Lung (tissue), 12 donors: ENCODE data around the gene MT2A. TPM values are rescaled to one million over a fixed set of nuclear protein-coding genes. Genes with fewer than 3 reads are reported as not detected.

Experiments used
- ATAC-seq: fragments of 200-7000 bp; cut with Tn5 transposase; one replicate; pipeline ENCODE4 v1.9.1; 2020; ENCODE audit warnings: moderate number of reproducible peaks; ENCODE audit not compliant: insufficient read depth, low FRiP score
- DNase-seq, 3 donors: peaks; one replicate each; pipeline ENCODE4 v3.0.0-alpha.2; 2013 to 2017
- H3K27ac ChIP-seq, 2 donors: one replicate each; pipeline ENCODE4 v1.5.1; 2013; ENCODE audit warnings: mild to moderate bottlenecking in 2 of 2, moderate library complexity in 2 of 2, control low read depth in 1 of 2, inconsistent platforms in 1 of 2, low read depth in 1 of 2, low read length in 1 of 2
- H3K27me3 ChIP-seq, 3 donors: one replicate each; pipeline ENCODE4 v1.5.1; 2013; ENCODE audit warnings: low read length in 2 of 3; ENCODE audit not compliant: control insufficient read depth in 3 of 3, insufficient read depth in 3 of 3
- H3K36me3 ChIP-seq, 4 donors: one replicate each; pipeline ENCODE4 v1.5.1; 2013; ENCODE audit warnings: low read length in 4 of 4, mild to moderate bottlenecking in 1 of 4, moderate library complexity in 1 of 4; ENCODE audit not compliant: control insufficient read depth in 4 of 4, insufficient read depth in 4 of 4
- H3K4me1 ChIP-seq, 5 donors: one replicate each; pipeline ENCODE4 v1.5.1; 2013; ENCODE audit warnings: low read length in 5 of 5, mild to moderate bottlenecking in 2 of 5, moderate library complexity in 1 of 5; ENCODE audit not compliant: control insufficient read depth in 5 of 5, insufficient read depth in 5 of 5
- H3K4me3 ChIP-seq: one replicate; pipeline ENCODE4 v1.5.1; 2013; ENCODE audit warnings: mild to moderate bottlenecking, control low read depth, moderate library complexity
- H3K9ac ChIP-seq, 2 donors: one replicate each; pipeline ENCODE4 v1.5.1; 2013; ENCODE audit warnings: low read length in 2 of 2, control low read depth in 1 of 2; ENCODE audit not compliant: insufficient read depth in 1 of 2
- H3K9me3 ChIP-seq, 4 donors: one replicate each; pipeline ENCODE4 v1.5.1; 2013; ENCODE audit warnings: low read length in 3 of 4, mild to moderate bottlenecking in 1 of 4, moderate library complexity in 1 of 4; ENCODE audit not compliant: control insufficient read depth in 4 of 4, insufficient read depth in 3 of 4
- WGBS, 2 donors: extraction: QIAGEN DNeasy Blood & Tissue Kit; methylation state at CpG; one replicate each; pipeline ENCODE4 v1.1.7; 2013; 5-methylcytosine and 5-hydroxymethylcytosine counted together
- polyA plus RNA-seq, 2 donors: library from polyadenylated mRNA; stranded (reverse); fragments of 200-250 nt; gene quantifications; one replicate each; pipeline ENCODE4 v1.2.1, GENCODE V29; 2013
- total RNA-seq, 2 donors: library from RNA; depleted of rRNA in 1 of 2; stranded (reverse); fragments of >200 nt in 1 of 2; gene quantifications; one replicate each; pipeline ENCODE4 v1.2.1, GENCODE V29; 2014 to 2021
- TF ChIP-seq, protein P1 (sequence below): IDR thresholded peaks from 2 replicates; pipeline ENCODE4 v1.5.1; 2012; ENCODE audit warnings: mild to moderate bottlenecking; ENCODE audit errors: control extremely low read depth, extremely low read depth
- donor health status: control.
- donor health status: control.
- donor health status: Bipolar disorder and iron deficiency.
- donor health status: healthy.
- donor health status: DM: yes; HTN: yes; CAD: no.

MT2A gene
- total and polyA plus RNA-seq, 4 donors: 17.6 to 1,104 (median 712) TPM

GRCh38 chr16:56631197-56631596 is 22.8 kb downstream of the MT2A start:
- WGBS, 2 donors: 84 to 90% methylated on average over 10 of the region's 10 CpGs
- no peak overlapping the region for H3K27ac ChIP-seq
- H3K9ac ChIP-seq: no peak overlapping the region
- DNase-seq: no peak
- H3K36me3 ChIP-seq: no peaks in the 10 kb centered on the region
- H3K4me3 ChIP-seq: no peak overlapping the region
- peaks cover 0 to 18% (median 0%) of the 10 kb centered on the region in 5 donors for H3K4me1 ChIP-seq
- TF ChIP-seq, protein P1, sequence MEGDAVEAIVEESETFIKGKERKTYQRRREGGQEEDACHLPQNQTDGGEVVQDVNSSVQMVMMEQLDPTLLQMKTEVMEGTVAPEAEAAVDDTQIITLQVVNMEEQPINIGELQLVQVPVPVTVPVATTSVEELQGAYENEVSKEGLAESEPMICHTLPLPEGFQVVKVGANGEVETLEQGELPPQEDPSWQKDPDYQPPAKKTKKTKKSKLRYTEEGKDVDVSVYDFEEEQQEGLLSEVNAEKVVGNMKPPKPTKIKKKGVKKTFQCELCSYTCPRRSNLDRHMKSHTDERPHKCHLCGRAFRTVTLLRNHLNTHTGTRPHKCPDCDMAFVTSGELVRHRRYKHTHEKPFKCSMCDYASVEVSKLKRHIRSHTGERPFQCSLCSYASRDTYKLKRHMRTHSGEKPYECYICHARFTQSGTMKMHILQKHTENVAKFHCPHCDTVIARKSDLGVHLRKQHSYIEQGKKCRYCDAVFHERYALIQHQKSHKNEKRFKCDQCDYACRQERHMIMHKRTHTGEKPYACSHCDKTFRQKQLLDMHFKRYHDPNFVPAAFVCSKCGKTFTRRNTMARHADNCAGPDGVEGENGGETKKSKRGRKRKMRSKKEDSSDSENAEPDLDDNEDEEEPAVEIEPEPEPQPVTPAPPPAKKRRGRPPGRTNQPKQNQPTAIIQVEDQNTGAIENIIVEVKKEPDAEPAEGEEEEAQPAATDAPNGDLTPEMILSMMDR: no peak
- ATAC-seq: no peak
- H3K9me3 ChIP-seq: peaks cover 0 to 10% (median 0%) of the 10 kb centered on the region in 4 donors
- peaks cover 0 to 60% (median 52%) of the 10 kb centered on the region in 3 donors for H3K27me3 ChIP-seq

GRCh38 chr16:56631832-56632155 is 23.4 kb downstream of the MT2A start:
- H3K4me3 ChIP-seq: no peak overlapping the region
- H3K36me3 ChIP-seq: no peaks in the 10 kb centered on the region
- peaks cover 0 to 66% (median 56%) of the 10 kb centered on the region in 3 donors for H3K27me3 ChIP-seq
- H3K9ac ChIP-seq: peak overlapping the region in 1 of 2 donors; percentile 28
- H3K9me3 ChIP-seq: peaks cover 0 to 10% (median 0%) of the 10 kb centered on the region in 4 donors
- H3K27ac ChIP-seq: peak overlapping the region; percentile 17 to 87
- TF ChIP-seq, protein P1: no peak
- DNase-seq (no peak), ATAC-seq (no peak)
- H3K4me1 ChIP-seq: peaks cover 0 to 12% (median 0%) of the 10 kb centered on the region in 5 donors
- 22 to 33% methylated on average over 14 of the region's 14 CpGs for WGBS, 2 donors

DNA sequence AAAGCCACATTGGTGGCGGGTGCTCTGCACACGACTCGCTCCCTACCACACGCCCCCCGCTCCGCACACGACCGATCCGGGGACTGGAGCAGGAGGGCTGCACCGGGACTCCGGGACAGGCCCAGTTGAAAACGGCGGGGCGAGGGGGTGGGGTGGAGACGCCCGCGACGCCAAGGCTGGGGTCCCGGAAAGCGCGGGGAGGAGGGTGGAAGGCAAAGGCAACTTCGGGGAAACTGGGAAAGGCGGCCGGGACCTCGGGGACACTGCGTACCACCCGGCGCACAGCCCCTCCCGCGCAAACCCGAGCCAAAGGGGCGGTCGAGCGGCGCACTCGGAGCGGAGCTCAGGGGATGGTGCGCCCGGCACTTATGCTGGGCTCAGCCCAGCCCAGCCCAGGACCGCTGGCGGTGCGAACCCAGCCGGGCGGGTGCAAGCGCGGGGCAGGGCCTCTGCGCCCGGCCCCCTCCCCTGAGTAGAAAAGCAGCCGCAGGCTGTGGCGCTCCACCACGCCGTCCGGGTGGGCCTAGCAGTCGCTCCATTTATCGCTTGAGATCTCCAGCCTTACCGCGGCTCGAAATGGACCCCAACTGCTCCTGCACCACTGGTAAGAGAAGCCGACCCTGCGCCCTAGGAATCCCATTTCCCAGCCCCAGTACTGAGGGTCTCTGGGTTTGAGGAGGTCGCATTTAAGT is 23.9 kb downstream of the MT2A start, which contains the start of gene MT1M:
TSS of gene MT1M (plus strand) at position 504 of the 692 bp plus-strand sequence. CDS start at position 577, 73 bp downstream.
- peaks cover 0 to 12% (median 0%) of the 10 kb centered on the region in 5 donors for H3K4me1 ChIP-seq
- peak within 1 kb of the TSS; percentile 37 for H3K4me3 ChIP-seq
- DNase-seq: peak; percentile 34 to 48 (median 39)
- H3K9ac ChIP-seq: peak within 1 kb of the TSS in 1 of 2 donors; percentile 28
- H3K27me3 ChIP-seq: peaks cover 0 to 71% (median 59%) of the 10 kb centered on the region in 3 donors
- ATAC-seq: peak; percentile 74
- TF ChIP-seq, protein P1: no peak
- peaks cover 0 to 10% (median 0%) of the 10 kb centered on the region in 4 donors for H3K9me3 ChIP-seq
- peak within 1 kb of the TSS; percentile 17 to 87 for H3K27ac ChIP-seq
- H3K36me3 ChIP-seq: no peaks in the 10 kb centered on the region
- WGBS, 2 donors: 0 to 1% methylated on average over 59 to 61 of the region's 61 CpGs
